HL-60 (cell line): Measurements from ENCODE around the gene FRAS1.

Source experiments
- GABPA ChIP-seq: IDR thresholded peaks from 2 replicates; pipeline ENCODE4 v1.6.1; 2012; ENCODE audit warnings: low read depth
- TF ChIP-seq, protein P1 (sequence below): IDR thresholded peaks from one replicate; pipeline ENCODE4 v1.5.1; 2011; ENCODE audit warnings: low read length, control low read depth, inconsistent platforms; ENCODE audit not compliant: insufficient read depth
- TF ChIP-seq, protein P2 (sequence below): IDR thresholded peaks from 2 replicates; pipeline ENCODE4 v1.6.1; 2012; ENCODE audit warnings: low read depth; ENCODE audit not compliant: insufficient replicate concordance

DNA sequence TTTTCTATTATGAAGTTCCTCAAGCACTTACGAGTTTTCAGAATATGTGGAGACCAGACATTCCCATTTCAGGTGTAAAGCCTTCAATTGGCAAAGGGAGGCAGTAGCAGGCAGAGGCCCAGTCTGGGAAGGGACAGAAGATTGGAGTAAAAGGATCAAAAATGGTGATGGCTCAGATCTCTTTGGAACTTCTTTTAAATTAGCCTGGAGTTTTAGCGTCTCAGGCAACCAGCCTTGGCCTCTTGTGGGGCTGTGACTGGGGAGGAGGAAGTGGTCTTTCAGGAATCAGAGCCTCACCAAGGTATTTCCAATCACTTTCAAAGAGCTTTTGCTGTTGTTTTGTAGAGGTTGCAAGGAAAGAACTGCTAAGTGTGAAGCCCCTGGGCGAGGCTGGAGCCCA is 239.1 kb downstream of the FRAS1 start:
- no peak for TF ChIP-seq GABPA
- TF ChIP-seq, protein P1, sequence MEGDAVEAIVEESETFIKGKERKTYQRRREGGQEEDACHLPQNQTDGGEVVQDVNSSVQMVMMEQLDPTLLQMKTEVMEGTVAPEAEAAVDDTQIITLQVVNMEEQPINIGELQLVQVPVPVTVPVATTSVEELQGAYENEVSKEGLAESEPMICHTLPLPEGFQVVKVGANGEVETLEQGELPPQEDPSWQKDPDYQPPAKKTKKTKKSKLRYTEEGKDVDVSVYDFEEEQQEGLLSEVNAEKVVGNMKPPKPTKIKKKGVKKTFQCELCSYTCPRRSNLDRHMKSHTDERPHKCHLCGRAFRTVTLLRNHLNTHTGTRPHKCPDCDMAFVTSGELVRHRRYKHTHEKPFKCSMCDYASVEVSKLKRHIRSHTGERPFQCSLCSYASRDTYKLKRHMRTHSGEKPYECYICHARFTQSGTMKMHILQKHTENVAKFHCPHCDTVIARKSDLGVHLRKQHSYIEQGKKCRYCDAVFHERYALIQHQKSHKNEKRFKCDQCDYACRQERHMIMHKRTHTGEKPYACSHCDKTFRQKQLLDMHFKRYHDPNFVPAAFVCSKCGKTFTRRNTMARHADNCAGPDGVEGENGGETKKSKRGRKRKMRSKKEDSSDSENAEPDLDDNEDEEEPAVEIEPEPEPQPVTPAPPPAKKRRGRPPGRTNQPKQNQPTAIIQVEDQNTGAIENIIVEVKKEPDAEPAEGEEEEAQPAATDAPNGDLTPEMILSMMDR = no peak
- TF ChIP-seq, protein P2, sequence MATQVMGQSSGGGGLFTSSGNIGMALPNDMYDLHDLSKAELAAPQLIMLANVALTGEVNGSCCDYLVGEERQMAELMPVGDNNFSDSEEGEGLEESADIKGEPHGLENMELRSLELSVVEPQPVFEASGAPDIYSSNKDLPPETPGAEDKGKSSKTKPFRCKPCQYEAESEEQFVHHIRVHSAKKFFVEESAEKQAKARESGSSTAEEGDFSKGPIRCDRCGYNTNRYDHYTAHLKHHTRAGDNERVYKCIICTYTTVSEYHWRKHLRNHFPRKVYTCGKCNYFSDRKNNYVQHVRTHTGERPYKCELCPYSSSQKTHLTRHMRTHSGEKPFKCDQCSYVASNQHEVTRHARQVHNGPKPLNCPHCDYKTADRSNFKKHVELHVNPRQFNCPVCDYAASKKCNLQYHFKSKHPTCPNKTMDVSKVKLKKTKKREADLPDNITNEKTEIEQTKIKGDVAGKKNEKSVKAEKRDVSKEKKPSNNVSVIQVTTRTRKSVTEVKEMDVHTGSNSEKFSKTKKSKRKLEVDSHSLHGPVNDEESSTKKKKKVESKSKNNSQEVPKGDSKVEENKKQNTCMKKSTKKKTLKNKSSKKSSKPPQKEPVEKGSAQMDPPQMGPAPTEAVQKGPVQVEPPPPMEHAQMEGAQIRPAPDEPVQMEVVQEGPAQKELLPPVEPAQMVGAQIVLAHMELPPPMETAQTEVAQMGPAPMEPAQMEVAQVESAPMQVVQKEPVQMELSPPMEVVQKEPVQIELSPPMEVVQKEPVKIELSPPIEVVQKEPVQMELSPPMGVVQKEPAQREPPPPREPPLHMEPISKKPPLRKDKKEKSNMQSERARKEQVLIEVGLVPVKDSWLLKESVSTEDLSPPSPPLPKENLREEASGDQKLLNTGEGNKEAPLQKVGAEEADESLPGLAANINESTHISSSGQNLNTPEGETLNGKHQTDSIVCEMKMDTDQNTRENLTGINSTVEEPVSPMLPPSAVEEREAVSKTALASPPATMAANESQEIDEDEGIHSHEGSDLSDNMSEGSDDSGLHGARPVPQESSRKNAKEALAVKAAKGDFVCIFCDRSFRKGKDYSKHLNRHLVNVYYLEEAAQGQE = no peak
